ENCODE data around the gene MAP3K21. TPM values are rescaled to one million over a fixed set of nuclear protein-coding genes. Genes with fewer than 3 reads are reported as not detected.

Gene MAP3K21
- total RNA-seq, 4 donors from 2014 or later: 0.34 to 0.66 (median 0.43) TPM

DNA sequence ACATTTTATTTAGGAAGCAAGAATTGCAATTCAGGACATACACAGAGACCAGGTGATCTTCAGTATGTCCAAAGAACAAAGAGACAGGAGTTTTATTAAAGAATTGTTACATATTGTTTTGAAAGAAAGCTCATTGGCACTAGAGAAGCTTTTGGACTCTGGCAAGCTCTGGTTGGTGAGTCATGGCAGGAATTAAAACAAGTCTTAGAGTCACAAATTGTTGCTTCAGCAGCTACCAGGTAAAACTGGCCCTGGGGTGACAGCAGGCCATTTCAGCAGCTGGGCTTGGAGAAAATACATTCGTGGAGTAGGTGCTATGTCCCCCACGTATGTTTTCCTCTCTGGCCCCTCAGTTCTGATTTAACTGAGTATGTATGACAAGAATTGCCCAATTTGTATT lies 58.8 kb downstream of the MAP3K21 start:
- intact Hi-C loops (cut with DNase I): no loop called here
- 48% methylated on average over 2 of the region's 2 CpGs for WGBS
- Histone ChIP-seq H3K36me3 (no peaks in the 10 kb centered on the region), H3K4me1 (no peaks in the 10 kb centered on the region), H3K27me3 (peaks cover 0 to 1% (median 0%) of the 10 kb centered on the region in 4 donors), H3K9me3 (peaks cover 0 to 14% (median 2%) of the 10 kb centered on the region in 4 donors), H3K4me3 (no peak overlapping the region), H3K27ac (replicated peaks in 1 of 4) (no peak overlapping the region)
- DNase-seq (ENCODE audit: extremely low spot score): no peak
- TF ChIP-seq POLR2AphosphoS5 (IDR thresholded peaks at IDR 0.05) (no peak), POLR2A (IDR thresholded peaks at IDR 0.05; ENCODE audit: low read depth) (no peak), EP300 (IDR thresholded peaks at IDR 0.05) (no peak), CTCF (IDR thresholded peaks at IDR 0.05) (no peak)

- Histone ChIP-seq H3K4me3 (no peak overlapping the region), H3K36me3 (no peaks in the 10 kb centered on the region), H3K4me1 (no peaks in the 10 kb centered on the region), H3K27me3 (peaks cover 0 to 5% (median 0%) of the 10 kb centered on the region in 4 donors), H3K27ac (replicated peaks in 1 of 4) (no peak overlapping the region), H3K9me3 (peaks cover 0 to 8% (median 2%) of the 10 kb centered on the region in 4 donors)
- no peak for DNase-seq (ENCODE audit: extremely low spot score)
- intact Hi-C loops (cut with DNase I): no loop called here
- TF ChIP-seq POLR2A (IDR thresholded peaks at IDR 0.05; ENCODE audit: low read depth) (no peak), POLR2AphosphoS5 (IDR thresholded peaks at IDR 0.05) (no peak), EP300 (IDR thresholded peaks at IDR 0.05) (no peak), CTCF (IDR thresholded peaks at IDR 0.05) (no peak)
- WGBS: 81% methylated on average over 3 of the region's 3 CpGs
These were observed 60.1 kb downstream of the MAP3K21 start for GRCh38 chr1:233387585-233387984.

GRCh38 chr1:233389169-233389568 lies 61.6 kb downstream of the MAP3K21 start:
- 75% methylated on average over 1 of the region's 1 CpG for WGBS
- H3K36me3 ChIP-seq: no peaks in the 10 kb centered on the region
- H3K9me3 ChIP-seq: no peaks in the 10 kb centered on the region
- peaks cover 0 to 17% (median 0%) of the 10 kb centered on the region in 4 donors for H3K27me3 ChIP-seq
- H3K4me3 ChIP-seq: no peak overlapping the region
- no peaks in the 10 kb centered on the region for H3K4me1 ChIP-seq
- no peak for DNase-seq (ENCODE audit: extremely low spot score)
- H3K27ac ChIP-seq (replicated peaks in 1 of 4): no peak overlapping the region
- TF ChIP-seq EP300 (IDR thresholded peaks at IDR 0.05) (no peak), CTCF (IDR thresholded peaks at IDR 0.05) (no peak), POLR2A (IDR thresholded peaks at IDR 0.05; ENCODE audit: low read depth) (no peak), POLR2AphosphoS5 (IDR thresholded peaks at IDR 0.05) (no peak)
- intact Hi-C loops (cut with DNase I): no loop called here

- 86% methylated on average over 1 of the region's 1 CpG for WGBS
- peaks cover 0 to 19% (median 0%) of the 10 kb centered on the region in 4 donors for H3K27me3 ChIP-seq
- H3K27ac ChIP-seq (replicated peaks in 1 of 4): no peak overlapping the region
- intact Hi-C loops (cut with DNase I): no loop called here
- DNase-seq (ENCODE audit: extremely low spot score): no peak
- H3K9me3 ChIP-seq: no peaks in the 10 kb centered on the region
- no peaks in the 10 kb centered on the region for H3K4me1 ChIP-seq
- no peaks in the 10 kb centered on the region for H3K36me3 ChIP-seq
- no peak overlapping the region for H3K4me3 ChIP-seq
- TF ChIP-seq EP300 (IDR thresholded peaks at IDR 0.05) (no peak), CTCF (IDR thresholded peaks at IDR 0.05) (no peak), POLR2A (IDR thresholded peaks at IDR 0.05; ENCODE audit: low read depth) (no peak), POLR2AphosphoS5 (IDR thresholded peaks at IDR 0.05) (no peak)
These were observed 62.4 kb downstream of the MAP3K21 start for GRCh38 chr1:233389893-233390292.
